DND-41 (cell line): ENCODE measurements around the gene HDAC7.

Experiments used
- CTCF ChIP-seq: IDR thresholded peaks from 2 replicates; pipeline ENCODE4 v1.5.1; 2012; ENCODE audit warnings: borderline replicate concordance, low read length, moderate library complexity, mild to moderate bottlenecking; ENCODE audit not compliant: poor library complexity, severe bottlenecking; ENCODE audit errors: extremely low read depth
- EZH2 ChIP-seq: IDR thresholded peaks from 3 replicates; pipeline ENCODE4 v1.6.1; 2012; ENCODE audit warnings: borderline replicate concordance, low read depth, mild to moderate bottlenecking, moderate library complexity, low read length, inconsistent platforms; ENCODE audit not compliant: severe bottlenecking

GRCh38 chr12:47762850-47763465 is 56.7 kb downstream of the HDAC7 start:
- TF ChIP-seq CTCF (no peak), EZH2 (no peak)
